Neuronal stem cell (in vitro differentiated cells): Measurements from ENCODE around the gene NEMP2.

Experiments used
- DNase-seq: peaks from one replicate; pipeline ENCODE4 v3.0.0-alpha.2; 2013; ENCODE audit warnings: low spot score
- H2AFZ ChIP-seq: one replicate; pipeline ENCODE4 v1.6.1; 2013; ENCODE audit warnings: mild to moderate bottlenecking, low read length, inconsistent platforms
- H2AK5ac ChIP-seq: 2 replicates; pipeline ENCODE4 v1.6.1; 2013; ENCODE audit warnings: low read depth, mild to moderate bottlenecking, inconsistent platforms, low read length, moderate library complexity, mixed read lengths
- H2BK120ac ChIP-seq: 2 replicates; pipeline ENCODE4 v1.6.1; 2013; ENCODE audit warnings: low read depth, mild to moderate bottlenecking, inconsistent platforms, low read length, moderate library complexity, mixed read lengths
- H2BK12ac ChIP-seq: one replicate; pipeline ENCODE4 v1.6.1; 2013; ENCODE audit warnings: low read length, inconsistent platforms
- H2BK15ac ChIP-seq: 2 replicates; pipeline ENCODE4 v1.6.1; 2013; ENCODE audit warnings: mild to moderate bottlenecking, low read length, inconsistent platforms, mixed read lengths
- H2BK5ac ChIP-seq: one replicate; pipeline ENCODE4 v1.6.1; 2013; ENCODE audit warnings: inconsistent platforms, mild to moderate bottlenecking, low read length, moderate library complexity
- H3K14ac ChIP-seq: one replicate; pipeline ENCODE4 v1.6.1; 2013; ENCODE audit warnings: low read length, inconsistent platforms
- H3K18ac ChIP-seq: 2 replicates; pipeline ENCODE4 v1.6.1; 2013; ENCODE audit warnings: low read length, inconsistent platforms
- H3K23ac ChIP-seq: 2 replicates; pipeline ENCODE4 v1.6.1; 2013; ENCODE audit warnings: low read depth, mild to moderate bottlenecking, mixed read lengths, low read length, inconsistent platforms; ENCODE audit not compliant: poor library complexity
- H3K27ac ChIP-seq: replicated peaks from 3 replicates; pipeline ENCODE4 v1.5.1; 2013; ENCODE audit warnings: low read length, inconsistent platforms
- H3K27me3 ChIP-seq, 3 experiments: 2 replicates each; pipeline ENCODE4 v1.6.1; 2013; ENCODE audit warnings: low read length in 3 of 3, mild to moderate bottlenecking in 2 of 3, inconsistent platforms in 1 of 3, low read depth in 1 of 3, mixed read lengths in 1 of 3, moderate library complexity in 1 of 3; ENCODE audit not compliant: control insufficient read depth in 3 of 3, insufficient read depth in 3 of 3
- H3K36me3 ChIP-seq, 2 donors: replicated peaks in 1 of 2; 2 replicates each; pipeline ENCODE4 v1.6.1; 2013; ENCODE audit warnings: low read length in 2 of 2; ENCODE audit not compliant: control insufficient read depth in 2 of 2, insufficient read depth in 2 of 2
- H3K4ac ChIP-seq: 2 replicates; pipeline ENCODE4 v1.6.1; 2013; ENCODE audit warnings: inconsistent platforms, mild to moderate bottlenecking, low read length, moderate library complexity
- H3K4me1 ChIP-seq, 2 donors: 1 replicate in 1 of 2; 2 replicates in 1 of 2; pipeline ENCODE4 v1.6.1; 2013; ENCODE audit warnings: low read length in 2 of 2, low read depth in 1 of 2; ENCODE audit not compliant: control insufficient read depth in 2 of 2, insufficient read depth in 1 of 2
- H3K4me2 ChIP-seq: one replicate; pipeline ENCODE4 v1.6.1; 2013; ENCODE audit warnings: mild to moderate bottlenecking, low read length, inconsistent platforms; ENCODE audit not compliant: insufficient read depth, poor library complexity, severe bottlenecking
- H3K4me3 ChIP-seq, 2 donors: 2 replicates each; pipeline ENCODE4 v1.5.1; 2013; ENCODE audit warnings: low read length in 2 of 2, mild to moderate bottlenecking in 2 of 2, inconsistent platforms in 1 of 2, moderate library complexity in 1 of 2
- H3K79me1 ChIP-seq: one replicate; pipeline ENCODE4 v1.6.1; 2013; ENCODE audit warnings: low read depth, mild to moderate bottlenecking, inconsistent platforms, low read length, moderate library complexity
- H3K9ac ChIP-seq: one replicate; pipeline ENCODE4 v1.6.1; 2013; ENCODE audit warnings: mild to moderate bottlenecking, low read depth, low read length, inconsistent platforms; ENCODE audit not compliant: poor library complexity
- H3K9me3 ChIP-seq, 2 donors: replicated peaks in 1 of 2; 2 replicates each; pipeline versions ENCODE3 to v1.6.1; 2013; ENCODE audit warnings: low read length in 2 of 2, mild to moderate bottlenecking in 2 of 2, inconsistent platforms in 1 of 2, low read depth in 1 of 2, mixed read lengths in 1 of 2, moderate library complexity in 1 of 2; ENCODE audit not compliant: control insufficient read depth in 2 of 2, insufficient read depth in 1 of 2
- H4K8ac ChIP-seq: one replicate; pipeline ENCODE4 v1.6.1; 2013; ENCODE audit warnings: low read depth, mild to moderate bottlenecking, inconsistent platforms, low read length, moderate library complexity
- H4K91ac ChIP-seq: one replicate; pipeline ENCODE4 v1.6.1; 2013; ENCODE audit warnings: low read length, low read depth, mild to moderate bottlenecking, inconsistent platforms; ENCODE audit not compliant: poor library complexity
- WGBS, 2 donors: extraction: QIAGEN DNeasy Blood & Tissue Kit; methylation state at CpG; one replicate each; pipeline ENCODE4 v1.1.7; 2013; ENCODE audit warnings: missing lambda C conversion rate in 2 of 2, mixed read lengths in 1 of 2; ENCODE audit not compliant: insufficient read length in 2 of 2, insufficient replicate concordance in 1 of 2; ENCODE audit errors: extremely low coverage in 2 of 2; 5-methylcytosine and 5-hydroxymethylcytosine counted together

Gene NEMP2

DNA sequence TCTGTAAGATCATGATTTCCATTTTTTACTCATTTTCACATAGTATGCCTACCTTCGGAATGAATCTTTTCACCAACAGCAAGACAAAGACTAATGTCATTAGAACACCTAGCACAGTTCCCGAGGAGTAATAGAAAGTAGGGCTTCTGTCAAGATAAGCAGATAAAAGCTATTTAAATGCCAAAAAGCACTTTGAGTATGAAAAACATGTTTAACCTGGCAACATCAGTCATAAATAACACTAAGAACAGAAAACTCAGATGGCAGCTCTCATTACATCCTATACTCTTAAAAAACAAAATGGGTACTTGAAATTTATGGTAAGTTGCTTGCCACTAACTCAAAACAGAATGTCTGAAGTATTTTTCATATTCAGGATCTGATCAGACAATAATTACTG is 17.1 kb downstream of the NEMP2 start:
- Histone ChIP-seq H3K79me1 (peaks cover 3% of the 10 kb centered on the region), H2BK5ac (no peak overlapping the region), H2AFZ (no peak overlapping the region), H3K27me3 (no peaks in the 10 kb centered on the region), H3K4ac (no peak overlapping the region), H3K9ac (no peak overlapping the region), H3K18ac (no peak overlapping the region), H3K36me3 (no peaks in the 10 kb centered on the region), H3K23ac (no peak overlapping the region), H3K9me3 (no peaks in the 10 kb centered on the region), H3K14ac (no peak overlapping the region), H3K27ac (no peak overlapping the region), H3K4me3 (no peak overlapping the region), H2AK5ac (no peak overlapping the region), H2BK120ac (no peak overlapping the region), H3K4me2 (no peak overlapping the region), H3K4me1 (no peaks in the 10 kb centered on the region), H2BK12ac (no peak overlapping the region), H4K8ac (no peak overlapping the region), H4K91ac (no peak overlapping the region), H2BK15ac (no peak overlapping the region)
- WGBS, 2 donors, result no CpG with 5 or more reads among the region's 2 CpGs
- DNase-seq, result no peak

DNA sequence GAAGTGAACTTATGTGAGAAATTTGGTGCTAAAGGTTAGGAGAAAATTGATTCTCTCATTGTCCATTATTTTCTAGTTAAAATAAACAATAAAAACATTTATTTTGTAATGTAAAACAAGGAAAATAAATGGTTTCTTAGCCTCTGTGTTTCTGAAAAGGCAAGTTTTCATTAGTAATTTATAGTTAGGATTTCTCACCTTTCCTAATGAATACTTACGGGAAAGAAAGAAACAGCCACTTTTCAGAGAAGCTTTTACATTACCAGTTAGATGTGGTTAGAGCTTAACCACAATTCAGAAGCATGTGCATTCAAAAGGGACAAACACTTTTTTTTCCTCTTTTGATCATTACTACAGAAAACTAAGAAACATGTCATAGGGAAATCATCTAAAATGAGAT is 18.8 kb downstream of the NEMP2 start:
- Histone ChIP-seq H3K4me1 (no peaks in the 10 kb centered on the region), H3K36me3 (no peaks in the 10 kb centered on the region), H2AFZ (no peak overlapping the region), H3K4me3 (no peak overlapping the region), H3K23ac (no peak overlapping the region), H3K27ac (no peak overlapping the region), H2BK12ac (no peak overlapping the region), H3K4ac (no peak overlapping the region), H2BK5ac (no peak overlapping the region), H4K8ac (no peak overlapping the region), H3K9me3 (no peaks in the 10 kb centered on the region), H2BK120ac (no peak overlapping the region), H3K9ac (no peak overlapping the region), H2AK5ac (no peak overlapping the region), H3K79me1 (peaks cover 3% of the 10 kb centered on the region), H3K14ac (no peak overlapping the region), H2BK15ac (no peak overlapping the region), H4K91ac (no peak overlapping the region), H3K18ac (no peak overlapping the region), H3K4me2 (no peak overlapping the region), H3K27me3 (no peaks in the 10 kb centered on the region)
- no peak for DNase-seq
- no CpG with 5 or more reads among the region's 1 CpG for WGBS, 2 donors

DNA sequence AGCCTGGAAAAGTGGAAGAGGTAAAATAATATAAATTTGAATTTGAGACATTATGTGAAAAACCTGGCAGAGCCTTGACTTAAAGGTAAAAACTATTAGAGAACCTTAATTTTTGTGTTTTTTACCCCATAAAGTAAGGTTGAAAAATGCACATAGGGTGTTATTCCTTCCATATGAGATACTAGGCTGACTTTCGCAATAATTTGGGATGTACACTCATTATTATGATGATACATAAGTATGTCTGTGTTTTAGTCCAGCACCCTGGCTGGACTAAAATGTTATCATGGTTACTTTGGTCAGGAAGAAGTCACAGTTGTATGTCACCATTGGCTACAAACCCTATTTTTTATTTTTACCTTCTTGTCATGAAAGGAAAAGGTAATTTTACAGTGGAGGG is 19.8 kb downstream of the NEMP2 start:
- Histone ChIP-seq H2BK120ac (no peak overlapping the region), H2AFZ (no peak overlapping the region), H3K27ac (no peak overlapping the region), H2BK5ac (no peak overlapping the region), H4K8ac (no peak overlapping the region), H3K36me3 (no peaks in the 10 kb centered on the region), H3K9me3 (no peaks in the 10 kb centered on the region), H3K18ac (no peak overlapping the region), H3K79me1 (peaks cover 3% of the 10 kb centered on the region), H4K91ac (no peak overlapping the region), H3K4ac (no peak overlapping the region), H3K4me1 (no peaks in the 10 kb centered on the region), H3K4me3 (no peak overlapping the region), H3K27me3 (no peaks in the 10 kb centered on the region), H3K14ac (no peak overlapping the region), H3K23ac (no peak overlapping the region), H2BK12ac (no peak overlapping the region), H2BK15ac (no peak overlapping the region), H3K9ac (no peak overlapping the region), H2AK5ac (no peak overlapping the region), H3K4me2 (no peak overlapping the region)
- DNase-seq, result no peak
- WGBS, 2 donors, result no CpG with 5 or more reads among the region's 1 CpG

DNA sequence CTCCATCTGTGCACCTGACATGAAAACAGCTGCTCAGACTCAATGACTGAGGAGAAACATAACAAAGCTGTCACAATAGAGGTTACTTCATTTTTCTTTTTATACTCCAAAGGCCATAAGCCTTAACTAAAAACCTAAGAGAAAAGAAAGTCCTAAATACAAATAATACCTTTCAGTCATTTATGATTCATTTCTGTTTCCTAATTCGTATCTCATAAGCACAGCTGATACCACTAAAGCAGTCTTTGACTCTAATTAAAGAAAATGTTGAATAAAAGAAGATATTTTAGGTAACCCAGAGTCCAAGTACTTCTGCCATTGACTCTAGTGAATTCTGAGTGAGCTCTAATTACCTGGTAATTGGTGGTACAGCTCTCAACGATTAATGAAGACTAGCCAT is 20.6 kb downstream of the NEMP2 start:
- H3K18ac ChIP-seq, result no peak overlapping the region
- no peak overlapping the region for H2AFZ ChIP-seq
- no peak overlapping the region for H3K14ac ChIP-seq
- H3K79me1 ChIP-seq, result peaks cover 3% of the 10 kb centered on the region
- H2BK15ac ChIP-seq, result no peak overlapping the region
- no peak overlapping the region for H3K4me3 ChIP-seq
- no peaks in the 10 kb centered on the region for H3K27me3 ChIP-seq
- WGBS, 2 donors, result no CpG with 5 or more reads among the region's 2 CpGs
- no peaks in the 10 kb centered on the region for H3K9me3 ChIP-seq
- no peak overlapping the region for H2BK5ac ChIP-seq
- no peak overlapping the region for H3K9ac ChIP-seq
- no peaks in the 10 kb centered on the region for H3K4me1 ChIP-seq
- H3K23ac ChIP-seq, result no peak overlapping the region
- no peak overlapping the region for H3K4me2 ChIP-seq
- no peak overlapping the region for H4K91ac ChIP-seq
- H2AK5ac ChIP-seq, result no peak overlapping the region
- no peak overlapping the region for H2BK12ac ChIP-seq
- H4K8ac ChIP-seq, result no peak overlapping the region
- no peak overlapping the region for H2BK120ac ChIP-seq
- no peak for DNase-seq
- H3K27ac ChIP-seq, result no peak overlapping the region
- no peak overlapping the region for H3K4ac ChIP-seq
- H3K36me3 ChIP-seq, result no peaks in the 10 kb centered on the region
